ENCODE measurements around the gene KCNJ15. TPM values are rescaled to one million over a fixed set of nuclear protein-coding genes. Genes with fewer than 3 reads are reported as not detected.

KCNJ15 gene
- total RNA-seq, 1 donor from 2014 or later = not detected

- no peak for DNase-seq (ENCODE audit: low spot score in 2 of 2)
- no peak for FAIRE-seq
Measured at GRCh38 chr21:38266732-38267131, 9.9 kb downstream of the KCNJ15 start.

DNA sequence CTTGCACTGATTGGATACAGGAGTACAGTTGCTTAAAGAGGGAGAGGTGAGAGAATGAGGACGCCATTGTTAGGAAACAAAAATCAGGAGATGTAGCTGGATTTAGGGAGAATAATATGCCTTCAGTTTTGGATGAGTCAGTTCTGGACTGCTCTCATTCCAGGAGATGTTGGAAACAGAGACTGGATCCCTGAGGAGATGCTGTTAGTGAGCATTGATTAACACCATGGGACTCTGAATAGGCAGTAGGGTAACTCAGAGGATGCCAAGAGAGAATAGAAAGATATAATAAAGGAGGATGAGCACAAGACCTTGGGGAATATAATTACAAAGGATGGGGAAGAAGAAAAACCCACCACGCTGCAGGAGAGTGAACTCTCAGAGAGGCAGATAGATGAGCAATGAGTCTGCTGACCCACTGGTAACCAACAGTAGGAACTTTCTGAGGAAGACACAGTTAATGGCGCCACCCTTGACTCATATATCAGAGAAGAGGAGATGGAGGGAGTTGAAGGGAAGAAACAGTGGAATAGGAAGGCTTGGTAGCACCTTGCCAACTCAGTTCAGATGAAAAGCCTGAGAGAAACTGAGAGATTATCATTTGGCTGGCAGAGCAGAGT is 10.5 kb downstream of the KCNJ15 start:
- FAIRE-seq (no peak), DNase-seq (ENCODE audit: low spot score in 2 of 2) (no peak)

DNA sequence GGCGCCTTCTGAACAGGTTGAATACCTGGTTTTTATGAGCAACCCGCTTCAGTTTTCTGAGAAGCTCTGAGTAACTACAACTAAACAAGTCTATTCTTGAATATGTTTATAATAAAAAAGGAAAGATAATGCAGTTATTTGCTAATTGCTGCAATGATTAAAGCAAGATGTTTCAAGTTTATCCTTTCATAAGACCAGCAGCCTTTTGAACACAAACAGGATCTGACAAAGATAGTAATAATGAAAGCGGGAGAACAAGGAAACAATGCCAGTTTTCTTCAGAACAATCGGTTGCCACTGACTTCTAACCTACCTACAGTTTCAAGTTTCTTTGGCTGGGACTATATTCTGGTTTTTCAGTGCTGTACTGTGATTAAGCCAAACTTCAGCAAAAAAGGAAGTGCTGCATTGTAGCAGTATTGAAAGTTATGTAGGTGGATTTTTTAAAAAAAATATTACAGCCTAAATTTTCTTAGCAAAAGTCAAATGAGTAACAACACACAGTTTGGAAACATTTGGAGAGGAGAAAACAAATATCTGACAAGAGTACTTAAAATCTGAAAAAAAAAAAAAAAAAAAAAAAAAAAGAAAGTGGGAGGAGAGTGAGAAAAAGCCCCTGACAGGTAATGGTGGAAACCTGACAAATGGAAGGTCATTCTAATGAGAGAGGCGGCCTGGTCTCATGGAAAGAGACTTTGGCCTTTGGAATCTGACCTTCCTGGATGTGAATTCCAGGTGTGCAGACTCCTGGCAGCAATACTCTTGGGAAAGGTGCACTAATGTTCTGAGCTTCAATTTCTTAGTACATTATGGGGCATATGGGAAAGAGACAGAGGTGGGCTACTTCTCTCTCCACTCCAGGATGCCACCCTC is 11.4 kb downstream of the KCNJ15 start:
- FAIRE-seq = no peak

DNA sequence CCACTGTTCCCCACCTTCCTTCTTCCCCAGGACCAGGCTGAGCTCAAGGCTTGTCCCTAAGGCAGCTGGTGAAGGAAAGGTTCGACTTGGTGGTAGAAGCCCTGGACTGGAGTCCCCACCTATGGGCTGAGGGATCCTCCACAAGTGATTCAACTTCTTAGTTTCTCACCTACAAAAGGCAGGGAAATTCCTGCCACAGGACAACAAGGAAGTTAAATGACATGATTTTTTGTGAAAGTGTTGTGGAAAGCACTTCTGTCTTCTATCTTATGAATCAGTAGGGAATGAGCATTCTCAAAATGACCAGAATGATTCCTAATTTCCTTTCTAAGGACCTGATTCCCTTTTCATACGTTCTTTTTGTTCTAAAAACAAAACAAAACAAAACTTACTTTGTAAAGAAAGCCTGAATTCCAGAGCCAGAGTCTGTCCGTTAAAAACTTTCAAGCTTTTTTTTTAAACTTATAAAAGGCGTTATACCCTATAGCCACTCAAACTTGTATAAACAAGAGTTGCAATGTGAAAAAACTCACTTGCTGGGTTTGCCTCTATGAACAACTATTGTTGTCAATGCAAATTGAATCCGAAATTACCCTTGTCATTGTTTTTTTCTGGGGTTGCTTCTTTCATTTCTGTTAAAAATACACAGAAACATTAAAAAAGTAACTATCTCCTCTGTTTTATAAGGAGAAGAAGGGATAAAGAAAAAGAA is 12.2 kb downstream of the KCNJ15 start:
- no peak for DNase-seq (ENCODE audit: low spot score in 2 of 2)
- FAIRE-seq = no peak

More for the DNA sequence above, 11.4 kb downstream of the KCNJ15 start:
- no peak for DNase-seq (ENCODE audit: low spot score in 2 of 2)

DNA sequence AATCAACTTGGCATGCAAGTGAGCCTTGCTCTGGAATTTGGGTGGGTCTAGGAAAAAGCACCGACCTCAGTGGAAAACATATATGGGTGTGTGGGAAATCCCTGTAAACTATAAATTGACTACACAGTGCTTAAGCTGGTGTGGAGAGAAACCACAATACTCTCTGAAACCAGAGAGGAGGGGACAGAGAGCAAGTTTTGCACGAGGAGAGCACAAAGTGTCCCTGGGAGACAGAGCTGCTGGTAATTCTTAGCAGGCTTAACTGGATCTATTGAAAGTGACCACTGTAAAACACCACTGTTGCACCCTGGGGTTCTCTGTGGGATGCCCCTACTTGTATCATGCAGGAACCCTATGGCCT is 12.8 kb downstream of the KCNJ15 start:
- FAIRE-seq = no peak
- no peak for DNase-seq (ENCODE audit: low spot score in 2 of 2)

DNA sequence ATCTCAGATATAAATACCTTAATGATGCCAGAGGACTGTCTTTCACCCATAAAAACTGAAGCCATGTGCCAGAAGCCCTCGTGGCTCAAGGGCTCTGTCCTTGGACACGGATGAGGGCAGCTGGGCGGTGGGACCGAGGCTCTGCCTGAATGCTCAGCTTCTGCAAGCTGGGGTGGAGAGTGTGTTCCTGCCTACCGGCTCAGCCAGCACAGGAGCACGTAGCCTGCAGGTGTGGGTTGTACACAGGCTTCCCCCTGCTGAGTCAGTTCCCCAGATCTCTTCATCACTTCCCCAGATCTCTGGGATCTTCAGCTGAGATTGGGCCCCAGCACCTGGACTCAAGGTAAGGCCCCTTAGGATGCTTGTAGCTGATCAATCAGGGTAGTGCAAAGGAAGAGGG is 15.4 kb downstream of the KCNJ15 start:
- DNase-seq (ENCODE audit: low spot score in 2 of 2) = no peak
- FAIRE-seq = no peak

- no peak for FAIRE-seq
- no peak for DNase-seq (ENCODE audit: low spot score in 2 of 2)
Measured at GRCh38 chr21:38273745-38274542, 17.2 kb downstream of the KCNJ15 start.

DNA sequence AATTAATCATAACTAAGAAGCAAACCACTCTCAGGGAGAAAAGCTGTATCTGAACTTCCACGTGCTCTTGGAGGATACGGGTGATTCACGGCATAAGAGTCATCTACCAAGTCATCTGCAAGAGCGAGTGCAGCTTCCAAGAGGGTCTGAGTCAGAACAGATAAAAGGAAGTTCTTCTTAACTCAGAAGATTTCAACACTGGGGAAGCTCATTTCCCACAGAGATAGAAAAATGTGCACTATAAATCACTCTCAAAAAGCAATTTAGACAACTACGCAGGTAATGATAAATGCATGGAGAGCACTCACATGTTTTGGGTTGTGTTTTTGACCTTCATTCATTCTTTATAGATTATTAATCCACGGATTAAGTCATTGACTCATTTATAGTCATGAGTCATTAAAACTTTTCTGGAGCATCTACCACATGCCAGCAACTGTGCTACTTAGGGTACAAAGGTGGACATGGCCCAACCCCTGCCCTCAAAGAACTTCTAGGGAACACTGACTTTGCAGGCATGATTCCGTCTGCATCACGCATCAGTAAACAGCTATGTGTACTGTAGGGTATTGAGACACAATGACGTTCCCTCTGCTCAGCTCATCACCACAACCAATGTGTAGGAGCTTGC is 20.8 kb downstream of the KCNJ15 start:
- FAIRE-seq (no peak), DNase-seq (ENCODE audit: low spot score in 2 of 2) (no peak)

GRCh38 chr21:38280454-38280853 is 23.7 kb downstream of the KCNJ15 start:
- no peak for FAIRE-seq
- DNase-seq (ENCODE audit: low spot score in 2 of 2) = no peak

DNA sequence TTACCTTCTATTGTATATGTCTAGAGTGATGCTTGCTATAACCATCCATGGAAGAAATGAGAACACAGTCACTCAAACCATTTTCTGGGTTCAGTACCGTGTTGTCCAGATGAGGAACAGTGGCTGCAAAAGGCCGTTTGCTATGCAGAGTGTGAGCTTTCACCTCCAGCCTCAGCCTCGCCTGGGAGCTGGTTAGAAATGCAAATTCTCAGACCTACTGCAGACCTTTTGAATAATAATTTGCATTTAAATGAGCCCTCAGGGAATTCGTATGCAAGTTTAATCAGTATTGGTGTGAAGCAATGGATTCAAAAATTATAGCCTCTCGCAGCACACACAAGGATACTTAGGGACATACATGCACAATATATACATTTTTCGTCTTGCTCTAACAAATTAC is 24.1 kb downstream of the KCNJ15 start:
- DNase-seq (ENCODE audit: low spot score in 2 of 2) (no peak), FAIRE-seq (no peak)

- no peak for DNase-seq (ENCODE audit: low spot score in 2 of 2)
- no peak for FAIRE-seq
Measured at GRCh38 chr21:38282921-38283320, 26.1 kb downstream of the KCNJ15 start.

DNA sequence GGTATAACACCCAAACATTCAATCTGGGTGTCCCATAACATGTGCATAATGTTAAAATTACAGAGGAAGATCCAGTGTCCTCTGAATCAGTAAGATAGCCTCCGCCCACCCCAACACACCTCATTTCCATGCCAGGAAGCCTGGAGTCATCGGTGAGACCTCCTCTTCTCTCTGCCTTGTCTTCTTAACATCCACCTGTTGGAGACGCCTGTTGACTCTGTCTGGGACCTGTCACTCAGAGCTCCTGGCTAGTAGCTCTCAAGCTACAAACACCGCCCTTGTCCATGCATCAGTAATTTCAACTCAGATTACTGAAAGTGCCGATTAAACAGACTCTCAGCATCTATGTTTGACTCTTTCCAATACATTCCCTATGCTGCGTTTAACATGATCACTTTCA is 27.4 kb downstream of the KCNJ15 start:
- FAIRE-seq (no peak), DNase-seq (ENCODE audit: low spot score in 2 of 2) (no peak)

- no peak for DNase-seq (ENCODE audit: low spot score in 2 of 2)
- FAIRE-seq = no peak
Measured at GRCh38 chr21:38286739-38287471, 30.1 kb downstream of the KCNJ15 start.

DNA sequence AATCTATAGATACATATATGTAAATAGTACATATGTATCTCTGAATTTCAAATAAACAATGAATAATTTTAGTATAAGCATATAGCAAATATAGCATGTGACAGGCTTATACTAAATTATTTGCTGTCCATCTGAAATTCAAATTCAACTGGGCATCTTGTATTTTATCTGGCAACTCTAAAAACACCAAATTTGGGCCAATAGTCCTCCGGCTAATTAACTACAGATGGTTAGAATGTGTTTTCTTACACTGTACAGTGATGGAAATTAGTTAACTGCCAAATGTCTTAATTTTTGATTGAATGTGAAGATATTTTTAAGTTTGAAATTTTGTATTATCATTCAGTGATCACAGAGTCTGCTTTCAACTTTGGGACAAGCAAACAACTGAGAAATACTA is 30.7 kb downstream of the KCNJ15 start:
- no peak for FAIRE-seq
- no peak for DNase-seq (ENCODE audit: low spot score in 2 of 2)

GRCh38 chr21:38289705-38290485 is 33.1 kb downstream of the KCNJ15 start:
- DNase-seq (ENCODE audit: low spot score in 2 of 2) (no peak), FAIRE-seq (no peak)

DNA sequence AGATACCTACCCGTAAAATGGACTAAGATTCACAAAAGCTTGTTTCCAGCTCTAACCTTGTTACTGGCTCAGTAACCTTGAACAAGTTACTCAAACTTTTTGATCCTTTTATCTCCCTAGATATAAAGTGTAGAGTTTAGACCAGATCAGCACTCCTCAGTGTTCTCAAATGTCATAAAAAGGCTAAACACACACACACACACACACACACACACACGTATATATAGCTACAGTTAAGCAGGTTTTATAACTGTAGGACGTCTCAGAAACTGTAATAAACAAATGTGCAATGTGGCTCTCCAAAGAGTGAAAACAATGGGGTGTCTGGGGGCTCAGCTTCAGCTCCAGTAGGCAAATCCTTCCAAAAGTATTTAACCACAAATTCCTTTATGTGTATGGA is 34.0 kb downstream of the KCNJ15 start:
- no peak for DNase-seq (ENCODE audit: low spot score in 2 of 2)
- FAIRE-seq = no peak

DNA sequence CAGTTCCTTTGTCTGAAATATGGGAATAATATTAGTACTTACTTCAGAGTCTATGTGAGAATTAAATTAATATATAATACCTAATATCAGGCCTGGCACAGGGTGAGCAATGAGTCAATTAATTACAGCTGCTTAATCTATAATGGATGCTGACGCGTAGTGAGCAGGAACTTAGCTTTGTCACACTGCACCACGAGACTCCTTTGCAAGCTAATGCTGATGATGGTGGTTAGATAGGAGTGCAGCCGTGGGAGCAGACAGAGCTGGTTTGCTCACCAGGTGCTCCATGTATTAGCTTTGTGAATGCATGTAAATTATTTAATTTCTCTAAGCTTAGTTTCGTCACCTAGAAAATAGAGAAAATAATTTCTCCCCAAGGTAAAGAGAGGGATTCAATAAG is 35.1 kb downstream of the KCNJ15 start:
- FAIRE-seq (no peak), DNase-seq (ENCODE audit: low spot score in 2 of 2) (no peak)

- DNase-seq (ENCODE audit: low spot score in 2 of 2) = no peak
- FAIRE-seq = no peak
Measured at GRCh38 chr21:38293113-38293512, 36.3 kb downstream of the KCNJ15 start.

DNA sequence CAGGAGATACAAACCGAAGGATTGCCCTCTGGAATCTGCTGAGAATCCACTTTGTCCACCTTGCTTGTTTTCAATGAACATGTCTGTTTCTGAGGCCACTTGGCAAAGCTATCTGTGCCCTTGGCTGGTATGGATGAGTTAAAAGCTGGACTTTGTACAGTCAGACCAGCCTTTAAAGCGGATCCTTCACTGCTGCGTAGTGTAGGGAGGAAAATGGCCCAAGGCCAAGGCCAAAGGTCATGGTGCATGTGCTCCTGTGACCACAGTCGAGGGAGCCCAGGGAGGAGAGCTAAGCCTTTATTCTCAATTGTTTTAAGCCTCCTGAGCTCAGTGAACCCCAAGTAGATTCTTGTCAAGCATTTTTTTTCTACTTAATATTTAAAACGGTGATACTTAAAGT is 37.0 kb downstream of the KCNJ15 start:
- DNase-seq (ENCODE audit: low spot score in 2 of 2) = no peak
- FAIRE-seq = no peak

Measured in frontal cortex (tissue), 4 donors.